PFSK-1 (cell line): Measurements from ENCODE around the gene TUBB1.

Source experiments
- FOXP2 ChIP-seq: optimal IDR thresholded peaks from 2 replicates; pipeline ENCODE3; 2011; ENCODE audit warnings: borderline replicate concordance, control low read depth, inconsistent platforms; ENCODE audit not compliant: insufficient read depth; ENCODE audit errors: extremely low read length, extremely low read depth
- POLR2AphosphoS5 ChIP-seq: IDR thresholded peaks from 2 replicates; pipeline ENCODE4 v1.6.1; 2012; ENCODE audit warnings: low read depth, mild to moderate bottlenecking, control low read depth, low read length, moderate library complexity

DNA sequence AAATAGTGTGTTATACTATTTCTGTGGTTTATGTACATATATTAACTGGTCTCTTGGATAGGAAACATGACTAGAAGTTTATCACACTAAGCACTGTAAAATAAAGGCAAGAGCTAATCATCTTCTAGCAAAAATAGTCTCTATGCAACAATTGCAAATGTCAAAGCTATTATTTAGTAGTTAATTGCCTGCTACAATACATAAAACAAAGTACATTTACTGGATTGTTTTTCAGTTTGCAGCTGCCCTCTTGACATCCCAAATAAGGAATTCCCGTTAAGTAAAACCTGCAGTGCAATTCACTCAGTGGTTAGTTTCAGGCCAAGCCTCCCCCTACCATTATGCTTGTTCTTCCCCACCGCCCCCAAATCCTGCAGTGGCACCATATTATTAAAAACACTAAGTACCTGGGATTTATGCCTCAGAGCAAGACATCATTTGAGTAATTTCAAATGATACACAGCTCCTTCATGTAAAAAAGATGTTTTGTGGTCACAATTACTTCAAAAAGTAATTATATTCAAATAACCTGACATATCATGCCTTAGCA, 14.5 kb downstream of the TUBB1 start:
- TF ChIP-seq FOXP2 = no peak
- TF ChIP-seq POLR2AphosphoS5 = no peak
